Measurements from ENCODE around the gene GPSM1. TPM values are rescaled to one million over a fixed set of nuclear protein-coding genes. Genes with fewer than 3 reads are reported as not detected.

GPSM1 gene
- total RNA-seq, 4 donors from 2014 or later = 10.0 to 14.9 (median 13.0) TPM

- 74 to 84% methylated on average over 2 to 3 of the region's 4 CpGs for WGBS, 2 donors (ENCODE audit: low coverage in 1 of 2)
- no peak for ATAC-seq
- no peaks in the 10 kb centered on the region for H3K4me1 ChIP-seq
- H3K36me3 ChIP-seq = no peaks in the 10 kb centered on the region
- TF ChIP-seq POLR2A (IDR thresholded peaks at IDR 0.05) (no peak), POLR2AphosphoS5 (IDR thresholded peaks at IDR 0.05) (no peak), EP300 (IDR thresholded peaks at IDR 0.05) (no peak), CTCF (IDR thresholded peaks at IDR 0.05) (no peak)
- peaks cover 88% of the 10 kb centered on the region for H3K27me3 ChIP-seq
- H3K4me3 ChIP-seq = no peak overlapping the region
- no peaks in the 10 kb centered on the region for H3K9me3 ChIP-seq
- no peak overlapping the region for H3K27ac ChIP-seq
Measured at GRCh38 chr9:136308006-136308701, 19.2 kb upstream of the GPSM1 start.

- no peaks in the 10 kb centered on the region for H3K4me1 ChIP-seq
- no peak for TF ChIP-seq POLR2AphosphoS5 (IDR thresholded peaks at IDR 0.05)
- no peak for TF ChIP-seq CTCF (IDR thresholded peaks at IDR 0.05)
- TF ChIP-seq EP300 (IDR thresholded peaks at IDR 0.05) = no peak
- TF ChIP-seq POLR2A (IDR thresholded peaks at IDR 0.05) = no peak
- peaks cover 83% of the 10 kb centered on the region for H3K27me3 ChIP-seq
- H3K36me3 ChIP-seq = no peaks in the 10 kb centered on the region
- H3K4me3 ChIP-seq = no peak overlapping the region
- ATAC-seq = no peak
- H3K27ac ChIP-seq = no peak overlapping the region
- no peaks in the 10 kb centered on the region for H3K9me3 ChIP-seq
Measured at GRCh38 chr9:136308702-136309053, 18.7 kb upstream of the GPSM1 start.

DNA sequence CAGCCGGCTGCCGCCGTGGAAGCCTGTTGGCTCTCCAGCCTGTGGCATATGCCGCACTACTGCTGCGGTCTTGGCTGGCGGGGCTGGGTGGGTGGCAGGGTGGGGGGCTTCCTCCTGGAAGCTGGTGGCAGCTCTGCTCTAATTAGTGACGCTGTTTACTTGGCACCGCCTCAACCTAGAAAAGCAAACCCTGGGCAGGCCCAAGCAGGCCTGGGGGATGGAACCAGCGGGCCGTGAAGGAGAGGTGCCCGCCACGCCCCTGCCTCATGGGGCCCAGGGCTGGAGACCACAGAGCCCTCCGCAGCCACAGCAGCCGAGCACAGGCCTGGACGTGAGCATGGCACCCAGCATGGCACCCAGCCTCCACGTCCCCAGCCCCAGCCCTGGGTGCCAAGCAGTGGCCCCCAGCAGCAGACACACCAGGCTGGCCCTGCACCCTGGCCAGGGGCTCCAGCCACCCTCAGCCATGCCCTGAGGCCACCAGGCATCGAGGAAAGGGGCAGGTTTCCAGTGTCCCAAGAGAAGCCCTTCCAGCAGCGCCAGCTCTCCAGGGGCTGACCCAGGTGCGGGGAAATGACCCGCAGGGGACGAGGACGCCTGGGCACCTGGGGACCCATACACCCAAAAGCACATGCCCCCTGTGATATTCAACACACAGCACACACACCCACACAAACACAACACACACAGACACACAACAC lies 18.1 kb upstream of the GPSM1 start:
- Histone ChIP-seq H3K4me1 (no peaks in the 10 kb centered on the region), H3K4me3 (no peak overlapping the region), H3K36me3 (no peaks in the 10 kb centered on the region), H3K9me3 (no peaks in the 10 kb centered on the region), H3K27me3 (peaks cover 77% of the 10 kb centered on the region), H3K27ac (no peak overlapping the region)
- TF ChIP-seq EP300 (IDR thresholded peaks at IDR 0.05) (no peak), POLR2A (IDR thresholded peaks at IDR 0.05) (no peak), POLR2AphosphoS5 (IDR thresholded peaks at IDR 0.05) (no peak), CTCF (IDR thresholded peaks at IDR 0.05) (no peak)
- 80% methylated on average over 1 of the region's 22 CpGs; no CpG with 5 or more reads in 1 of the 2 donors for WGBS, 2 donors (ENCODE audit: low coverage in 1 of 2)
- no peak for ATAC-seq

- WGBS, 2 donors (ENCODE audit: low coverage in 1 of 2) = 87 to 100% methylated on average over 2 to 4 of the region's 5 CpGs
- no peak for TF ChIP-seq CTCF (IDR thresholded peaks at IDR 0.05)
- TF ChIP-seq POLR2A (IDR thresholded peaks at IDR 0.05) = no peak
- TF ChIP-seq POLR2AphosphoS5 (IDR thresholded peaks at IDR 0.05) = no peak
- no peak overlapping the region for H3K27ac ChIP-seq
- peaks cover 0 to 3% (median 0%) of the 10 kb centered on the region in 3 donors for H3K9me3 ChIP-seq
- peaks cover 71% of the 10 kb centered on the region for H3K27me3 ChIP-seq
- no peak overlapping the region for H3K4me3 ChIP-seq
- no peaks in the 10 kb centered on the region for H3K36me3 ChIP-seq
- no peaks in the 10 kb centered on the region for H3K4me1 ChIP-seq
- ATAC-seq = no peak
Measured at GRCh38 chr9:136309806-136310220, 17.5 kb upstream of the GPSM1 start.
